ENCODE results near the gene CASQ2.

- no peak for TF ChIP-seq CTCF (IDR thresholded peaks at IDR 0.05)
- TF ChIP-seq POLR2A (IDR thresholded peaks at IDR 0.05), result no peak
Observed at GRCh38 chr1:115753830-115754229, 14.7 kb downstream of the CASQ2 start.

Measured in body of pancreas (tissue), 4 donors.